ENCODE measurements around the gene HCAR2.

Gene HCAR2

DNA sequence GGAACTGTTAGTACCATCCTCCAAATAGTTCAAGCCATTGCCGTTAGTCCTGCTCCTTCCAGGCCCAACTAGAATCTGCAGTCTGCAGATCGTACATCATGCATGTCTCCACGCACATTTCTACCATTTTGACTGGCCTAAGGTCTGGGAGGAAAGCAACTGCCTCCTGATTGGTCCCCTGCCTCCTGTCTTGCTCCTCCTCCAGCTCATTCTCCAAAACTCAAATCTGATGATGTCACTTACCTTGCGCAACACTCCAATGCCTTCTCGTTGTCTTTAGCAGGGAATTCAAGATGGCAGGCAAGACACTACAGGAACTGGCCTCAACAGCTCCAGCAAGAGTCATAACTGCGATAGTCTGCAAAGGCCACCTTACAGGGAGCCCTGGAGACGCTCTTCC lies 37.2 kb upstream of the HCAR2 start:
- H3K9me3 ChIP-seq (ENCODE audit: insufficient read depth, low read depth, low read length), result no peaks in the 10 kb centered on the region
- no peaks in the 10 kb centered on the region for H3K79me2 ChIP-seq (ENCODE audit: insufficient read depth, low read length)
- H3K9me2 ChIP-seq (replicated peaks; ENCODE audit: low read depth, low read length), result no peaks in the 10 kb centered on the region
- no peak overlapping the region for H3K9ac ChIP-seq (ENCODE audit: low read depth, low read length, poor library complexity, severe bottlenecking)
- H3K27me3 ChIP-seq (ENCODE audit: insufficient read depth, low read length, poor library complexity, severe bottlenecking), result no peaks in the 10 kb centered on the region
- H3K4me3 ChIP-seq (ENCODE audit: low read length, poor library complexity, severe bottlenecking), result no peak overlapping the region
- TF ChIP-seq, protein P1, sequence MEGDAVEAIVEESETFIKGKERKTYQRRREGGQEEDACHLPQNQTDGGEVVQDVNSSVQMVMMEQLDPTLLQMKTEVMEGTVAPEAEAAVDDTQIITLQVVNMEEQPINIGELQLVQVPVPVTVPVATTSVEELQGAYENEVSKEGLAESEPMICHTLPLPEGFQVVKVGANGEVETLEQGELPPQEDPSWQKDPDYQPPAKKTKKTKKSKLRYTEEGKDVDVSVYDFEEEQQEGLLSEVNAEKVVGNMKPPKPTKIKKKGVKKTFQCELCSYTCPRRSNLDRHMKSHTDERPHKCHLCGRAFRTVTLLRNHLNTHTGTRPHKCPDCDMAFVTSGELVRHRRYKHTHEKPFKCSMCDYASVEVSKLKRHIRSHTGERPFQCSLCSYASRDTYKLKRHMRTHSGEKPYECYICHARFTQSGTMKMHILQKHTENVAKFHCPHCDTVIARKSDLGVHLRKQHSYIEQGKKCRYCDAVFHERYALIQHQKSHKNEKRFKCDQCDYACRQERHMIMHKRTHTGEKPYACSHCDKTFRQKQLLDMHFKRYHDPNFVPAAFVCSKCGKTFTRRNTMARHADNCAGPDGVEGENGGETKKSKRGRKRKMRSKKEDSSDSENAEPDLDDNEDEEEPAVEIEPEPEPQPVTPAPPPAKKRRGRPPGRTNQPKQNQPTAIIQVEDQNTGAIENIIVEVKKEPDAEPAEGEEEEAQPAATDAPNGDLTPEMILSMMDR (conservative IDR thresholded peaks at IDR 0.05; ENCODE audit: low read length), result no peak
- no peak for TF ChIP-seq EZH2phosphoT487 (IDR thresholded peaks at IDR 0.05; ENCODE audit: borderline replicate concordance)
- H4K20me1 ChIP-seq (ENCODE audit: insufficient read depth, low read length, poor library complexity, severe bottlenecking), result no peaks in the 10 kb centered on the region
- no peak overlapping the region for H2AFZ ChIP-seq (ENCODE audit: low read length)
- H3K4me2 ChIP-seq (ENCODE audit: low read depth, low read length, poor library complexity, severe bottlenecking), result no peak overlapping the region
- H3K4me1 ChIP-seq (ENCODE audit: insufficient read depth, low read length, poor library complexity, severe bottlenecking), result no peaks in the 10 kb centered on the region
- H3F3A ChIP-seq (ENCODE audit: low read depth), result no peaks in the 10 kb centered on the region
- no peaks in the 10 kb centered on the region for H3K36me3 ChIP-seq (ENCODE audit: insufficient read depth, low read length)

DNA sequence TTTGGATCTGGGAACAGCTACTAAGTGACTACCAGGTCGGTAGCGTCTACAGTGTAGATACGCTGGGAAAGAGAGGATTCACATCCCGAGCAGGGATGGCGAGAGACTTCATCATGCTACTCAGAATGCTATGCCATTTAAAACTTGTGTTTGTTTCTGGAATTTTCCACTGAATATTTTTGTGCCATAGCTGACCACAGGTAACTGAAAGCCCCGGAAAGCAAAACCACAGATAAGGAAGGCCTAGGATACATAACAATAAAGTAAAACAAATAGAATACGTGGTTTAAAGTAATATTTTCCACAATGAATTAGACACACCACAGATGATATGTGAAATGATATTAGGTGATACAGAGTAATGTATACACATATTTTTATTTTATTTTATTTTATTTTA lies 35.4 kb upstream of the HCAR2 start:
- H3K9me3 ChIP-seq (ENCODE audit: insufficient read depth, low read depth, low read length), result no peaks in the 10 kb centered on the region

DNA sequence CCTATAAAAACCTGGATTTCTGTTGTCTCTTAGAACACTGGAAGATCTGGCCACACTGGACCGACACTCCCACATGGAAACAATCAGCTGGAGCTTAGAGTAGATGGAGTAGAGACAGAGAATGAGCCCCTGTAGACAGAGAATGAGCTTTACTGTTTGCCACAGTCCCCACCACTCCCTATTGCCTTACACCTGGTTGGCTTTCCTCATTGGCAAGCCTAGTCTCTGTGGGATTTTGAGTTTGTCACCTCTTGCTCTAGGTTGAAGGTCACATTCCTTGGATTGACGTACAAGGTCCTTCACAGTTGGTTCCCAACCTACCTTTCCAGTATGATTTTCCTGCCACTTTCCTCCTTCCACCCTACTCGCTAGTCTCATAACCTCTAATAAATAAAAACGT lies 29.5 kb upstream of the HCAR2 start:
- Histone ChIP-seq H3K4me3 (ENCODE audit: low read length, poor library complexity, severe bottlenecking) (no peak overlapping the region), H3K9me2 (replicated peaks; ENCODE audit: low read depth, low read length) (no peaks in the 10 kb centered on the region), H3F3A (ENCODE audit: low read depth) (no peaks in the 10 kb centered on the region), H3K79me2 (ENCODE audit: insufficient read depth, low read length) (no peaks in the 10 kb centered on the region), H3K4me2 (ENCODE audit: low read depth, low read length, poor library complexity, severe bottlenecking) (no peak overlapping the region), H4K20me1 (ENCODE audit: insufficient read depth, low read length, poor library complexity, severe bottlenecking) (no peaks in the 10 kb centered on the region), H3K9ac (ENCODE audit: low read depth, low read length, poor library complexity, severe bottlenecking) (no peak overlapping the region), H3K4me1 (ENCODE audit: insufficient read depth, low read length, poor library complexity, severe bottlenecking) (no peaks in the 10 kb centered on the region), H2AFZ (ENCODE audit: low read length) (no peak overlapping the region), H3K27me3 (ENCODE audit: insufficient read depth, low read length, poor library complexity, severe bottlenecking) (no peaks in the 10 kb centered on the region), H3K9me3 (ENCODE audit: insufficient read depth, low read depth, low read length) (no peaks in the 10 kb centered on the region), H3K36me3 (ENCODE audit: insufficient read depth, low read length) (no peaks in the 10 kb centered on the region)
- no peak for TF ChIP-seq EZH2phosphoT487 (IDR thresholded peaks at IDR 0.05; ENCODE audit: borderline replicate concordance)
- TF ChIP-seq, protein P1 (conservative IDR thresholded peaks at IDR 0.05; ENCODE audit: low read length), result no peak

More for the DNA sequence above, 35.4 kb upstream of the HCAR2 start:
- no peaks in the 10 kb centered on the region for H3K9me2 ChIP-seq (replicated peaks; ENCODE audit: low read depth, low read length)
- no peaks in the 10 kb centered on the region for H3F3A ChIP-seq (ENCODE audit: low read depth)
- TF ChIP-seq, protein P1 (conservative IDR thresholded peaks at IDR 0.05; ENCODE audit: low read length), result no peak
- TF ChIP-seq EZH2phosphoT487 (IDR thresholded peaks at IDR 0.05; ENCODE audit: borderline replicate concordance), result no peak
- H3K4me1 ChIP-seq (ENCODE audit: insufficient read depth, low read length, poor library complexity, severe bottlenecking), result no peaks in the 10 kb centered on the region
- H2AFZ ChIP-seq (ENCODE audit: low read length), result no peak overlapping the region
- no peak overlapping the region for H3K4me2 ChIP-seq (ENCODE audit: low read depth, low read length, poor library complexity, severe bottlenecking)
- no peaks in the 10 kb centered on the region for H3K27me3 ChIP-seq (ENCODE audit: insufficient read depth, low read length, poor library complexity, severe bottlenecking)
- no peaks in the 10 kb centered on the region for H3K36me3 ChIP-seq (ENCODE audit: insufficient read depth, low read length)
- no peak overlapping the region for H3K4me3 ChIP-seq (ENCODE audit: low read length, poor library complexity, severe bottlenecking)
- H4K20me1 ChIP-seq (ENCODE audit: insufficient read depth, low read length, poor library complexity, severe bottlenecking), result no peaks in the 10 kb centered on the region
- H3K79me2 ChIP-seq (ENCODE audit: insufficient read depth, low read length), result no peaks in the 10 kb centered on the region
- H3K9ac ChIP-seq (ENCODE audit: low read depth, low read length, poor library complexity, severe bottlenecking), result no peak overlapping the region

Data from Loucy (cell line).